CD4-positive, alpha-beta T cell treated with Interleukin-15 for 1 hour (primary cell): Measurements from ENCODE around the gene ENTR1.
A peak's percentile ranks its signal among the peaks of the same experiment; 100 is the strongest.
"Not testable (repeated sequence)": the region's sequence is repeated elsewhere in the genome, so short reads cannot be mapped to it uniquely, and the experiment has no call there.

Experiments
- DNase-seq: peaks from one replicate; pipeline ENCODE4 v3.0.0-alpha.2; 2020

ENTR1 gene

DNA sequence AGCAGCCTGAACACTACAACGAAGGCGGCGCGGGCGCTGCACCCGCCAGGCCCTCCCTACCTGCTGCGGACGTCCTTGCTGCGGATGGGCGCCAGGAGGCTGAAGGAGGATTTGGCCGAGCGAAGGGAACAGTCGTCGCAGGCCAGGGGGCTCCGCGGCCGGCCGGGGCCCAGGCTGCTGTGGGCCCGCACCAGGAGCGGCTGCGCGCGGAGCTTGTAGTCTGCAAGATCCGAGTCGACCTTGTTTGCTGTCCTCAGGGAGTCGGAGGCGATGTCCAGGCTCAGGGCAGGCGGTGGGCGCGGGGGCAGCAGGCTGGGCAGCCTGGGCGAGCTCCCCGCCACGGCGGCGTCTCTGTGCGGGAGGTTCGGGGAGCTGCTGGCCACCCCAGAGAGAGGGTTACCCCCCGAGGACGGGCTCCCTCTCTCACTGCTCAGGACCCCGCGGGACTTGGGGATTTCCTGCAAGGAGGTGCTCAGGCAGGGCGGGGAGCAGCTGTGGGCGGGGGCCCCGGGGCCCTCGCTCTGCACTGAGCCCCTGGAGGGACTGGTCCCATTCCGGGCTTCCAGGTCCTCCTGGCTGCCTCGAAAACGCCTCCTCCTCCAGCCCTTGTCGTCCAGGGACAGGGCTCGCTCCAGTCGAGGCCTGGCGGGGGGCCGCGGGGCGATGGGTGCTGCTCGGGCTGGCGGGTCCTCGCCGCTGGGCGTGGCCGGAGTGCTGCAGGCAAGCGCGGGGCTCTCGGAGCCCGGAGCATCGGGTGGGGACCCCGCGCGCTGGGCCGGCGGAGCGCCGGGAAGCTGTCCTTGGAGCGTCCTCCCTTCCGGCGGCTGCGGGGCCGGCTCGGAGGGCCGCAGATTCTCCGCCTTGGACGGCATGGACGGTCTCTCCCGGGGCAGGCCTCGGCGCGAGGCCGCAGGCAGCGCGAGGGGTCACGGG, 28.4 kb upstream of the ENTR1 start:
- DNase-seq = peak; percentile 50

DNA sequence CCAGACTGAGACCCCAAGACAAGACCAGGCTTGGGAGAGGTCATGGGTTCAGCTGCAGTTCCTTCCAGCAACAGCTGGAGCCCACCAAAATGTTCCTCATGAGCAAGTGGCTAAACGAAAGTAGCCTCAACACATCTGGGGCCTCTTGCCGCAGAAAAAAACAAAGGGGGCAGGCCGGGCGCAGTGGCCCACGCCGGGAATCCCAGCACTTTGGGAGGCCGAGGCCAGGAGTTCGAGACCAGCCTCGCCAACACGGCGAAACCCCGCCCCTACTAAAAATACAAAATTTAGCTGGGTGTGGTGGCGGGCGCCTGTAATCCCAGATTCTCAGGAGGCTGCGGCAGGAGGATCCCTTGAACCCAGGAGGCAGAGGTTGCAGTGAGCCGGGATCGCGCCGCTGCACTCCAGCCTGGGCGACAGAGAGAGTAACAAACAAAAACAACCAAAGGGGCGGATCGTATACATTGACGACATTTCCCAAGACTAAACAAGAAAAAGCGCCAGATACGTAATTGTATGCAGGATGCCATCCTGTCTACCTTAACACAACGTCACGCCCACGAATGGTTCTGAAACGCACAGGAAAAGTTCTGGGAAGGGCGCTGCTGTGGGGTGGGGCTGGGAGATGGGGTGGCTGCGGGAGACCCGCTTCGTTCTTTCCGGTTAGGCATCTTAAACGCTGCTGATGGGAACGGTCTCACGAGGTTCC, 27.6 kb upstream of the ENTR1 start:
- DNase-seq = no peak

DNA sequence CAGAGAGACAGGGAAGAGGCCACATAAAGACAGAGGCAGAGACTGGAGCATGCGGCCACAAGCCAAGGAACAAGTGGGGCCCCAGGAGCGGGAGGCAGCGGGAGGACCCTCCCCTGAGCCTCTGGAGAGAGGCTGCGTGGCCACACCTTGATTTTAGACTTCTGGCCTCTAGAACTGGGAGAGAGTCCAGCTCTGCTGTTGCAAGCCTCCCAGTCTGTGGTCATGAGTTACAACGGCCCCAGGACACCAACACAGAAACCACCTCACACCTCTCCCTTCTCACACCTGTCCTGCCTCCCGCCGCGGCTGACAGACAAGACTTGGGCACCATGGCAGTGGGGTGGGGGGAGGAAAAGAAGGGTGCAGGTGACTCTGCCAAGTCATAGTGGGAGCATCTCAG, 27.0 kb upstream of the ENTR1 start:
- no peak for DNase-seq

DNA sequence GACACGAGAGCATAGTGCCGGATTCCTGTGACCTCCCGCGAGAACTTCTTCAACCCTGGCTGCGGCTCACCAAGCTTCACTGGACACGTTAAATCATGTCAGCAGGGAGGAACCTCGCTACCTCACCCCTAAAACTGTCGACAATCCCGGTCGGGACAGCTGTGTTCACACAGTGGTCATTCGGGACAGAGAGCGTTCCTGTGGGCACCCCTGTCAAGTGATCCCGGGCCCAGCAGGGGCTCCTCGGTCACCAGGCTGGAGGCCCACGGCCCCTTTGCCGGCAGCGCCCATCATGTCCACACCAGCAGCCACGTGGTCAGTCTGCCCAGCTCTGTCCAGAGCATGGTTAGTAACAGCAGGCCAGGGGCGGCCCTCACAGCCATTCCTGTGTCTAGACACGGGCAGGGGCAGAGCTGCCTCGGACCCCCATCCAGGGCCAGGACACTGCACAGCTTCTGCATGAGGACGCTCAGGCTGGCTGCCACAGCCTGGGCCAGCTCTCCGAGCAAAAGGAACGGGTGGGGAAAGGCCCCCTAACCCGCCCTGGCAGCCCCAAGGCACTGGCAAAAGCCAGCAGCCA, 25.7 kb upstream of the ENTR1 start:
- DNase-seq = no peak

DNA sequence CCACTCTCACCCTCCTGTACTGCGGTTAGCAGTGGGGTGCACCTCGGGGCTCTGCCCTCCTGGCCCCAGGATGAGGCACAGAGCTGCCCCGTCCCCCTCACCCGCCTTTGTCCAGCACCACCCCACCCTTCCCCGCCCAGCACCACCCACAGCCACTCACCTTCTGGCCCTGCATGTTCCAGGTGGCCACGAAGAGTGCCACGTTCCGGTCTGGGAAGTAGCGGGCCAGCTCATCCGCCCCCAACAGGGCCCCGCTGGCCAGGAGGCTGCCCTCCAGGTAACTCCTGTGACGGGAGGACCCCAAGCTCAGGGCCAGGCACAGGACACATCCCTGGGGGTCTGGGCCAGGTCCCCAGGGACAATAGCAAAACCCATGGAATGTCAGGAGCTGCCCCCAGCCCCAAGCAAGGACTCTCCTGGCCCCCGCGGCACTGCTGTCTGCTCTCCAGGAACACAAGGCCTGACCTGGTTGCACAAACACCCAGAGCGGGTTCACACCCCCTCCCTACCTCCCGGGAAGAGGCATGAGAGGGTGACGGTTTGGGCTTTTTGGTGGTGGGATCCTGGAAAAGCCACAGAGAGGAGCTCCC, 24.3 kb upstream of the ENTR1 start:
- DNase-seq = no peak

- no peak for DNase-seq
These were observed 23.6 kb upstream of the ENTR1 start for GRCh38 chr9:136433849-136434579.

GRCh38 chr9:136433043-136433715, 22.8 kb upstream of the ENTR1 start:
- DNase-seq = no peak

- DNase-seq = no peak
These were observed 22.2 kb upstream of the ENTR1 start for GRCh38 chr9:136432591-136432990.

GRCh38 chr9:136431782-136432350, 21.5 kb upstream of the ENTR1 start:
- no peak for DNase-seq

GRCh38 chr9:136430588-136431234, 20.3 kb upstream of the ENTR1 start:
- no peak for DNase-seq

DNA sequence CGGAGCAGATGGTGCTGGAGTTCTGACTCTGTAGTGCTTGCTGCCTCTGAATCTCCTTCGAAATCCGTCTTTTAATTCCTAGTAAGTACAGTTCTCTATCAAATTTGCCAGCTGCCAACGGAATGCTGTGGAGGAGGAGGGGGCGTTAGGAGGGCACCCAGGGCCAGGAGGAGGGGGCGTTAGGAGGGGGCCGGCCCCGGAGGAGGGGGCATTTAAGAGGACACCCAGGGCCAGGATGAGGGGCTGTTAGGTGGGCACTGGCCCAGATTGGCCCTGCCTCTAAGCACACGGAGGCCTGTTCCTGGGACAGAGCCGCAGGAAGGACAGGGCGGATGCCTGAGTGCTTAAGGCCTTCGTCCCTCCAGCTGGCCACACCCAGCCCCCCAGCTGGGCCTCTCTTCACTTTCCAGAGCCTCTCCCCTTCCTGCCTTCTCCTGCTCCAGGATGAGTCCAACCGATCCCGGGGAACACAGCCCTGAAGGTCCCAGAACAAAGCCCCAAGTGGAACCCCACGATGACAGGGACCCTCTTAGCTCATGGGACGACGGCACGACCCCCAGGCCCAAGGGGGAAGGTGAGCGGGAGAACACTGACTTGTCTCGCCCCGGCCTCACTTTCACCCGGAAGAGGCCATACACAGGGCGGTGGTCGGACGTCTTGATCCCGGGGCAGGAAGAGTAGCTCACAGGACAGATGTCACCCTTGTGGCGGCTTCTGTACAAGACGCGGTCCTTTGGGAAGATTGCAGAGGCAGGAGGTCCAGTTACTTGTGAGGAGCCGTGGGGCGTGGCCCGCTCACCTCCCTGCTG, 19.5 kb upstream of the ENTR1 start:
- no peak for DNase-seq

DNA sequence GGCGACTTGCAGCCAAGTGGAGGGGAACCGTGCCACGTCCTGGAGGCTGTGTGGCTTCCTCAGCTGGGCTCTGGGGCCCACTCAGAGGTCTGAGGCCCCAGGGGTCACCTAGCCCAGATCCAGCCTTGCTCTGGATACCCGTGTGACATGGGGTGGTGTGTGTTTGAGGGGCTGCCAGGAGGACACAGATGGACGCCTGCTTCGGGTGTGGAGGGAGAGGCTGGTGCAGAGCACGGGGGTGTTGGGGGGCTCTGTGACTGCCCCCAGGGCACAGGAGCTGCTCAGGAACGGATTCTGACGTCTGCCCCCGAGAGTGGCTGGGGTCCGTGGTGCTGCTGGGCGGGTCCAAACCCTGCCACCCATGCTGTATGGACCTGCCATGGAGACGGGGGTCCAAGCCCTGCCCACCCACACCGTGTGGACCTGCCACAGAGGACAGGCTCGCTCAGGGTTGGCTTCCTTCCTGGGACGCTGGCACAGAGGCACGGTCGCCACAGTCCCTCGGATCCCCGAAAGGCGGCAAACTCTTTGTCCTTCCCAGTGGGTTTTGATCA, 18.7 kb upstream of the ENTR1 start:
- DNase-seq = no peak

DNA sequence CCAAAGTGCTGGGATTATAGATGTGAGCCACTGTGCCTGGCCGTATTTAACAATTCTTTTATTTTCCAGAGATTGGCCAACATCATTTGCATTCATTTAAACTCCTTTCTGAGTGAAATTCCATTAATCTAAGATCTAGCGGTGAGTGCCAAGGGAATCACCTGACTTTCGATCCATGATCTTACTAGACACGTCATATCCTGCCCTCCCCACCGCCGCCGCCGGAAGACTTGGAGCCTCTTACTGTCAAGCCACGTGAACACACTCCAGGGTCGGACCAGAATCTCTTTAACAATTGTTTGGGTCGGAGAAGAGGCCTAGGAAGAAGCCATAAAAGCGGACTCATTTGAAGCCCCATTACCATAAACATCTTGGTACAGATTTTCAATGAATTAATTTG, 16.4 kb upstream of the ENTR1 start:
- no peak for DNase-seq

DNA sequence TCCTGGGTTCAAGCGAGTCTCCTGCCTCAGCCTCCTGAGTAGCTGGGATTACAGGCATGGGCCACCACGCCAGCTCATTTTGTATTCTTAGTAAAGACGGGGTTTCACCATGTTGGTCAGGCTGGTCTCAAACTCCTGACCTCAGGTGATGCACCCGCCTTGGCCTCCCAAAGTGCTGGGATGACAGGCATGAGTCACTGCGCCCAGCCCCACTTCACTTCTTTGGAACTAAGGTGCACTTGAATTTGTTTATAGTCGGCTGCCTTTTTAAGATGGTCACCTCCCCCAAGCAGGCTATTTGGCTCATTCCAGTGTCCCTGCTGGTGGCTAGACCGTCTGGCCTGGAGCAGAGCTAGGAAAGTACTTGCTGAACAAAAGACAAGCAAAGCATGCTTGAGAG, 15.0 kb upstream of the ENTR1 start:
- not testable (repeated sequence) for DNase-seq

- no peak for DNase-seq
These were observed 14.4 kb upstream of the ENTR1 start for GRCh38 chr9:136424750-136425362.

DNA sequence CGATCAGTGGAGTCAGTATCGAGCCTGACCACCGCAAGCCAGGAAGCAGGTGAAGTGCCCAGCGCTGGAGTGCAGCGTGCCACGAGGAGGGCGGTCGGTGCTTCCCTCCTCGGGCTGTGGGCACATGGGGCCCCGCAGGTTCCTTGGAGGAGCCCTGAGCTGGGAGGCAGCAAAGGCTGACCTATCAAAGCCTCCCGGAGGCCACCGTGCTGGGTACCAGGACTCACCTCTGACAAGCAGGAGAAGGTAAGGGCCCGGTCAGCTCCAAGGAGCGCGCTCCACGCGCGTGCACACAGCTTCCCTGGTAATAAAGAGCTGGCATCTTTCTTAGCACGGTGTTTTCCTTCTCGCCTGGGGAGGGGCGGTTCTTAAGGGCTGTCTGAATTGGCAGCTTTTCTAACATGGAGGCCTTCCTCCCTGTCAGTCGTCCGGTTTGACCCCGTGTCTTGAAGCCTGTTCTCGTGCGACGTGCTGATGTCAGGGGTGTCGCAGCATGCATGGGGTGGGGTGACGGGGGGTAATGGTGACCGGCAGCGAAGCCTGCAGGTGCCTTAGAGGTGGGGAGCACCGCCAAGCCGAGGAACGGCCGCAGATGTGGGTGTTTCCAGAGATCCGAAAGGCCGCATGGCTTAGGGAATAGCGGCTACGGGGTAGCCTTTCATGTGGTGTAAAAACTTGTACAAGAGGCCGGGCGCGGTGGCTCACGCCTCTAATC, 13.2 kb upstream of the ENTR1 start:
- no peak for DNase-seq

- DNase-seq = no peak
These were observed 12.5 kb upstream of the ENTR1 start for GRCh38 chr9:136422876-136423275.

DNA sequence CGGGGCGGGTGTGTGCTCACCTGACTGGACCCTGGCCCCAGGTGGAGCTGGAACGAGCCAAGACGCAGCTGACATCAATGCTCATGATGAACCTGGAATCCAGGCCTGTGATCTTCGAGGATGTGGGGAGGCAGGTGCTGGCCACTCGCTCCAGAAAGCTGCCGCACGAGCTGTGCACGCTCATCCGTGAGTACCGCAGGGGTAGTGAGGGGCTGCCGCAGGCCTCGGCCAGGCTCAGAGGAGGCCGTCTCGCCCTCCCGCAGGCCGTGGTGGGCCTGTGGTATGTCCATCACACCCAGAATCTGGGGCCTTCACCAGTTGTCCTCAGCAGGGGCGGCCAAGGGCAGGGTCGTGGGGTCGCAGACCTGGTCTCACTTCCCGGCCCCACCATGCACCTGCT, 11.4 kb upstream of the ENTR1 start:
- DNase-seq = no peak

GRCh38 chr9:136419092-136419420, 8.6 kb upstream of the ENTR1 start:
- no peak for DNase-seq
